ENCODE results near the gene OVOL2. TPM values are rescaled to one million over a fixed set of nuclear protein-coding genes. Genes with fewer than 3 reads are reported as not detected.
"Not testable (repeated sequence)": the region's sequence is repeated elsewhere in the genome, so short reads cannot be mapped to it uniquely, and the experiment has no call there.

OVOL2 gene
- total RNA-seq: not detected
- long read RNA-seq, partial matches to known transcripts: 0 of 1 reads
- long read RNA-seq, other reads (novel, unspliced or antisense): 1 of 1 reads

DNA sequence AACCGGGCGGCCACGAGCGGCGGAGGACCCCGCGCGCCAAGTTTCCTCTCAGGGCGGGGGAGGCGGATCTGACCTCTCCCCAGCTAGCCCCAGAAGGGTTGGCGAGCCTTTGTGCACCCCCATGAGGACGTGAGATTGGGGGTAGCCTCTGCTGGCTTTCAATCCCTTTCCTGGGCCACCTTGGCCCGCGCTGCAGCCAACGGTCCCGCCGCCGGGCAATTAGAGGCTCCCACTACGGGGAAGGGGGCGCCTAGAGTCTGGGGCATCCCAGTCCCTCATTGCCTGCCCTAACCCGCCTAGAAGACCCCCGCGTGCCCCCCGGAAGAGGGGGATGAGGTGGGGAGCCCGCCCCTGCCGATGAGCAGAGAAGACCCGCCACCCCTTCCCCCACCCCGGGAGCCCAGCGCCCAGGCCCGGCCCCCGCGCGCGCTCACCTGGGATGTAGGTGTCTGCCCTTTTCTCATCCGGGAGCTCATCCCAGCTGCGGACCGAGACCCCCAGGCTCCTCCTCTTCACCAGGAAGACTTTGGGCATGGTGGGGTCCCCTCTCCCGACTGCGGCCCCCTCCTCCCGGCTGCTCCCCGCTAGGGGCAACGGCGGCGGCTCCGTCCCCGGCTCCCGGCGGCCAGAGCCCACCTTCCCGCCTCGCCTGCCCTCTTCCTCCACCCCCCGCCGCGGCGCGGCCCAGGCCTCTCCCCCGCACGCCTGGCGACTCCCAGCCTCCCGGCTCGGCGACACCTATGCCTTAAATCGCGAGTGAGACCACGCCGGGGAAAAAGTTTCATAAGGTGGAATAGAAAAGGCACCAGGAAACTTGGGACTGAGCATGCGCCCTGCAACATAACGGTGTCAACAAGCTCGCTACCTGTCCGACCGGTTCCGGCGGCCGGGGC, at the start of gene OVOL2:
TSS of gene OVOL2 (minus strand) at position 816 of the 893 bp plus-strand sequence. CDS start at position 534, 282 bp downstream.
- intact Hi-C loops (cut with micrococcal nuclease): no loop called here
- ATAC-seq (no peak), DNase-seq (no peak)

DNA sequence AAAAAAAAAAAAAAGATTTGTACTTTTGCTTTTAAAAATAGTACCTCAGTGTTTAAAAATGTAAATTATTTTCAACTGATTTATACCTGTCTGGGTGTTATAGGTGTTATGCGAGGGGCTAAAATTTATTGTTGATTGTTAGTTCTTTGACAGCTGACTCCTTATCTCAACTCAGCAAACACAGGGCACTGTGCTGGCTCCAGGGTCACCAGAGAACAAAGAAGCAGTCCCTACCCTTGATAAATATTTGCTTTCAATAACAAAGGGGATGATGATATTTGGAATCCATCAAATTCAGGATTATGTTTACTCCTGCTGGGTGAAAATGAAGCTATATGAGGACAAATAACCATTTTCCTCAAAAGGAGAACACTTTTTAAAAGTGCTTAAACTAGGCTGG, 45.8 kb upstream of the OVOL2 start:
- intact Hi-C loops (cut with micrococcal nuclease): no loop called here
- ATAC-seq (no peak), DNase-seq (no peak)

DNA sequence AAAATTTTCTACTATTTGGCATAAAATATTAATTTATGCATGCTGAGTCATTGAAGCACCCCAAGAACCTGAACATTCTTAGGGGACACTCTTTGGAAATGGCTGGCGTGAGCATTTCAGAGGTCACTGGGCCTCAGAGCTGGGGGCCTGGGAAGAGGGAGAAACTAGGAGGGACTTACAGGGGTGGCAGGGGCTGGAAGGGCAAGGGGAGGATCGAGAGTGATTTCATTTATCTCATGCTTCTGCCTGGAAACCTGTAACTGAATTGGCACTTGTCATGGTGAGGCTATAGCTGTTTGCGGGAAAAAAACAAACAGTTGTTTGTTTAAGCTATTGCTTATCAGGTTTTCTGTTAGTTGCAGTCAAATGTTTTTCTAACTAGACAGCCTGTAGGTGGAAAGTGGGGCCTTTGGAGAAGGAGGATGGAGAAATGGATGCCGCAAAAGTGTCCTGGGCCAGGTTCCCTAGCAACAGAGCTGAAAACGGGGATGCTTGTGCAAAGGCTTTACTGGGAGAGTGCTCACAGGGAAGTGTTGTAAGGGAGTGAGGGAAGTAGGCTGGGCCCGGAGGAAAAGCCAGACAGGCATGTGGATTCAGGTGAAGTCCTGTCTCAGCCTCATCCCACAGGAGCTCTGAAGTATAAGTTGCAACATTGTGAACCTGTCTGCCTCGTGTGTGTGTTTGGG, 43.6 kb upstream of the OVOL2 start:
- ATAC-seq (no peak), DNase-seq (no peak)
- intact Hi-C loops (cut with micrococcal nuclease): no loop called here

DNA sequence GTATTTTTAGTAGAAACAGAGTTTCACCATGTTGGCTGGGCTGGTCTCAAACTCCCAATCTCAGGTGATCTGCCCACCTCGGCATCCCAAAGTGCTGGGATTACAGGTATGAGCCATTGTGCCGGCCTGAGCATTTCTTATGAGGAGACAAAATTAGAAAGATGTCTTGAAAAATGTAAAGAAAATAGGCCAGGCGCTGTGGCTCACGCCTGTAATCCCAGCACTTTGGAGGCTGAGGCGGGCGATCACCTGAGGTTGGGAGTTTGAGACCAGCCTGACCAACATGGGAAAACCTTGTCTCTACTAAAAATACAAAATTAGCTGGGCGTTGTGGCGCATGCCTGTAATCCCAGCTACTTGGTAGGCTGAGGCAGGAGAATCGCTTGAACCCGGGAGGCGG, 42.9 kb upstream of the OVOL2 start:
- DNase-seq; ATAC-seq; intact Hi-C loops (cut with micrococcal nuclease): not testable (repeated sequence)

DNA sequence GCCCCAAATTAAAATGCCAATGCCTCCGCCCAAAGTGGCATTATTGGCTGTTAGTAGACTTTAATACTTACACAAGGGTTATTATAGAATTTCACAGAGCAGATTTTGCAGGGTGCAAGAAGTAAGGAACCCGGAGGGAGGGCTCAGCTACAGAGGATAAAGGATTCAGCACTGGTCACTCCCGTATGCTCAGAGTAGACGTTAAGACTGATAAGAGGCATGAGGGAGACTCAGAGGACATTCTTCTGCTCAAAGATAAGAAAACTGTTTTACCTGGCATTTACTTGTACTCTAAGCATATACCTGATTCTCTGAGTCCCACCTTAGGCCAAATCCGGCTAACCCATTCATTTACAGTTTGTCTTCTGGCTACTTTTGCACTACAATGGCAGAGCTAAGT, 36.5 kb upstream of the OVOL2 start:
- intact Hi-C loops (cut with micrococcal nuclease): no loop called here
- ATAC-seq: no peak
- no peak for DNase-seq

DNA sequence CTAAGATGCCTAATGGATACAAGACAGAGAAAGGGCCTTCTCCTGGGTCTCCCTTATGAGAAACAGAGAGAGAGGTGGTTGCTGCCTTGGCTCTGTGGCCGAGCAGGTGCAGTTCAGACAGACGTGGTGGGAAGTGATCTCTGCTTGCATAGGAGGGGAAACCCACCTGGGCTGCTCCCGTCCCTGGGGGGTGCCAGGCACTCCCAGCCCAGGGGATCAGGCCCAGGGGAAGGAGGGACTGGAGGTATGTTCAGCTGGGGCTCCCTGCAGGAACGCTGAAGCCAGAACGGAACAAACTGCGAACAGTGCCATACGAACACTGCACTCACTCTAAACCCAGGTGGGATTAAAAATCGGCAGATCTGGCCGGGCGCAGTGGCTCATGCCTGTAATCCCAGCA, 35.7 kb upstream of the OVOL2 start:
- ATAC-seq (no peak), DNase-seq (no peak)
- intact Hi-C loops (cut with micrococcal nuclease): no loop called here

DNA sequence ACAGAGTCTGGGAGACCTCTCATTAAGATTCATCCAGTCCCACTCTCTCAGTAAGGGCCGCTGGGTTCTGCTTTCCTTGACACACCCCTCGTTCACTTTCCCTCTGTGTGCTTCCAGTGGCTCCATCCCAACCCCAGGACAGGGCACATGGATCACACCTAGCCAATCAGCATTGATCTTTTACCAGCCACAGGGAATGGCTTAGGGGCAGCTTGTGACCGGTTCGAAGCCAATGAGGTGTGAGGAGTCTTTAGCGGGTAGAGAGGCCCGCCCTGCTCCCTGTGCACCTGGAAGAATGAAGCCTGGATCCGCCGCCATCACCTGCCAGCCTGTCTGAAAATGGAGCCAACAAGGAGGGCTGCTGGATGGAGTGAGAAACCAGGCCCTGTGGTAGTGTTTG, 35.2 kb upstream of the OVOL2 start:
- no peak for DNase-seq
- ATAC-seq: no peak
- intact Hi-C loops (cut with micrococcal nuclease): no loop called here

DNA sequence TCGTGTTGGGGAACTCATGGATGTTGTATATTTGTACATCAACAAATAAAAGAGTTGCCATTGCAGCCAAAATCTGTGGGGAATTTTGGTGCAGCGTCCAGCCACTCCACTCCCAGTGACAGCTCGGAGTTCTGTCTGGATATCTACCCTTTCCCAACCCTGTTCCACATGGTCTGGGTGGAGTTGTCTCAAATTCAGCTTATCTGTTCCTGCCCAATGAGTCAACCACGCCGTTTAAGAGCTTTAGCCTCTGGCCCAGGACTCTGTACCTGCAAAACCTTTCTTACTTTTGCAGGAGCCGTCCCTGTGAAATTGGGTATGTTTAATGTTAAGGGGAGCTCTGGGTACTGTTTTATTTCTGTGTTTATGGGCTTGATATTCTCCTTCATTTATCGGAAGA, 33.9 kb upstream of the OVOL2 start:
- DNase-seq (no peak), ATAC-seq (no peak)
- intact Hi-C loops (cut with micrococcal nuclease): no loop called here

DNA sequence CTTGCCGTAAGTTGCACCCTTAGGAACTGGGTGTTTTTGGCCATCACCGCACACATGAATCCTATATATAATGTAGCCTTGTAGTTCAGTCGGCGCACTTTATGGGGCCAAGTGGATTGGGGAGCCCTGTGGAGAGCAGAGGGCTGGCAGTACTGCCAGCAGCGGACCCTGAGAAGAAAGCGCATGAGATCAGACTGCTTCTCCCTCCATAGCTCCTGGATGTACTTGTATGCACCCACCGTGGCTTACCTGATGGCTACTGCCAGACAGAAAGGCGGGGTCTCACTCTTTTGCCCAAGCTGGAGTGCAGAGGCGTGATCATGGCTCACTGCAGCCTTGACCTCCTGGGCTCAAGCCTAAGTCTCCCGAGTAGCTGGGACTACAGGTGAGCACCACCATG, 32.8 kb upstream of the OVOL2 start:
- intact Hi-C loops (cut with micrococcal nuclease): no loop called here
- ATAC-seq: no peak
- no peak for DNase-seq

DNA sequence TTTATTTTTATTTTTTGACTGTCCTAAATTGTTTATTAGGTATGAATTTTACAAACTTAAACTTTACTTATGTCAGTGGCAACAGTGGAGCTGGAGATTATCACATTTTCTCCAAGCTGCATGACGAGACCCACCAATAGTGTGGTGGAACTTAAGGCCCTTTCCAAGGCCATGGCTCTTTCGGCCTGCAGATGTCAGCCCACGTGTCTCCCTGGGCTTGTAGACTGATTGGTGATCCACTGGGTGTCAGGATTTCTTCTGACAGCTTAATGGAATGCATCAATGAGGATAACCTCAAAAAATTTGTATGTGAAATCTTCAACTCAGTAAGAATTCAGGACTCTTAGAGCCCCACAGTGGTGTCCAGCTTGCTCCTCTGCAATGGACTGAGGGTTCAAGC, 32.3 kb upstream of the OVOL2 start:
- intact Hi-C loops (cut with micrococcal nuclease): no loop called here
- ATAC-seq (no peak), DNase-seq (no peak)

DNA sequence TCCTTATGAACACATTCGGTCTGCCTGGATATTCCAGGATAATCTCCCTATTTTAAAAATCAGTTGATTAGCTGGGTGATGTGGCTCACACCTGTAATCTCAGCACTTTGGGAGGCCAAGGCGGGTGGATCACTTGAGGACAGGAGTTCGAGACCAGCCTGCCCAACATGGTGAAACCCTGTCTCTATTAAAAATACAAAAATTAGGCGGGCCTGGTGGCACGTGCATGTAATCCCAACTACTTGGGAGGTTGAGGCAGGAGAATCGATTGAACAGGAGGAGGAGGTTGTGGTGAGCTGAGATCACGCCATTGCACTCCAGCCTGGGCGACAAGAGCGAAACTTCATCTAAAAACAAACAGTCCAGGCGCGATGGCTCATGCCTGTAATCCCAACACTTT, 31.1 kb upstream of the OVOL2 start:
- intact Hi-C loops (cut with micrococcal nuclease); DNase-seq; ATAC-seq: not testable (repeated sequence)

DNA sequence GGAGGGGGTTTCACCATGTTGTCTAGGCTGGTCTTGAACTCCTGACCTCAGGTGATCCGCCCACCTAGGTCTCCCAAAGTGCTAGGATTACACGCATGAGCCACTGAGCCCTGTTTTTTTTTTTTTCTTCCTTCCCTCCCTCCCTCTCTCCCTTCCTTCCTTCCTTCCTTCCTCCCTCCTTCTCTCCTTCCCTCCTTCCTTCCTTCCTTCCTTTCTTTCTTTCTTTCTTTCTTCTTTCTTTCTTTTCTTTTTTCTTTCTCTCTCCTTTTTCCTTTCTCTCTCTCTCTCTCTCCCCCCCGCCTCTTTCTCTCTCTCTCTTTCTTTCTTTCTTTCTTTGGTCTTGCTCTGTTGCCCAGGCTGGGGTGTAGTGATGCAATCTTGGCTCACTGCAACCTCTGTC, 30.6 kb upstream of the OVOL2 start:
- intact Hi-C loops (cut with micrococcal nuclease); DNase-seq; ATAC-seq: not testable (repeated sequence)

DNA sequence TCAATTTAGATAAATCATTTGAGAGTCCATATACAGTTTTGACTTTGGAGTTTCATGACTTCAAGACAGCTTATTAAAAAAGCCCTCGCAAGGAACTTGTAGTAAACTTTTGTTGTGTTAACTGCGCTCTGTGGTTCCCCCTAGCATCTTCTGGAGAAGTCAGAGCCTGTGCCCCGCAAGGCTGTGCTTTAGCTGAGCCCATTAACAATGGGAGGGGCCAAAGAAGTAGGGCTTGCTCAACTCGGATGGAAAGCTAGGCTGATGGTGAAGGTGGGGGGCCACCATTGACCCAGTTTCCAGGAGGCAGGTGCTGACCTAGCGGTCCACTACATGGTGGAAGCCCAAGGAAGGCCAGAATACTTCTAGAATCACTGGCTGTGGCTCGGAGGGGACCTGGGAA, 29.3 kb upstream of the OVOL2 start:
- intact Hi-C loops (cut with micrococcal nuclease): no loop called here
- DNase-seq (no peak), ATAC-seq (no peak)

DNA sequence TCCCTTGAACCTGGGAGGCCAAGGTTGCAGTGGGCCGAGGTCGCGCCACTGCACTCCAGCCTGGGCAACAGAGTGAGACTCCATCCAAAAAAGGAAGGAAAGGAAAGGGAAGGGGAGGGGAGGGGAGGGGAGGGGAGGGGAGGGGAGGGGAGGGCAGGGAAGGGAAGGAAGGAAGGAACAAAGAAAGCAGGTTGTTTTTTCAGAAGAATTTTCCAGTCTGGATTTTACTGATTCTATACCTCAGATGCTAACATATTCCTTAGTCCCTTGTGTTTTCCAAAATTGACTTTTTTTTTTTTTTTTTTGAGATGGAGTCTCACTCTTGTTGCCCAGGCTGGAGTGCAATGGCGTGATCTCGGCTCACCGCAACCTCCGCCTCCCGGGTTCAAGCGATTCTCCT, 23.1 kb upstream of the OVOL2 start:
- DNase-seq; intact Hi-C loops (cut with micrococcal nuclease); ATAC-seq: not testable (repeated sequence)

DNA sequence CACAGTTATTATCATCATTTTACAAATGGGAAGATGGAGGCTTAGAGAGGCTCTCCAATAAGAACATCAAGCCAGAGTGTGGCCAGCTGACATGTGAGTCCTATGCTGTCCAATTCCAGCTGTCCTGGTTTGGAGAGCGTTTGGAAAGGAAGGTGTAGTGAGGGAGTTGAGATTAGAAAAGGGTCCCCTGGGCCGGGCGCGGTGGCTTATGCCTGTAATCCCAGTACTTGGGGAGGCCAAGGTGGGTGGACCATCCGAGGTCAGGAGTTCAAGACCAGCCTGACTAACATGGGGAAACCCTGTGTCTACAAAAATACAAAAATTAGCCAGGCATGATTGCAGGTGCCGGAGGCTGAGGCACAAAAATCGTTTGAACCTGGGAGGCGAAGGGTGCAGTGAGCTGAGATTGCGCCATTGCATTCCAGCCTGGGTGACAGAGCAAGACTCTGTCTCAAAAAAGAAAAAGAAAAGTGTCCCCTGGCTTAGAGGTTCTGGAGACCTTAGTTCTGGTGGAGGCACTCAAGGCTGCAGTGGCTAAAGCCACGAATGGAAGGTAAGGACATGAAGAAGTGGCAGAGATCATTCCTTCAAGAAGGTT, 22.1 kb upstream of the OVOL2 start:
- intact Hi-C loops (cut with micrococcal nuclease): no loop called here
- ATAC-seq (no peak), DNase-seq (no peak)

DNA sequence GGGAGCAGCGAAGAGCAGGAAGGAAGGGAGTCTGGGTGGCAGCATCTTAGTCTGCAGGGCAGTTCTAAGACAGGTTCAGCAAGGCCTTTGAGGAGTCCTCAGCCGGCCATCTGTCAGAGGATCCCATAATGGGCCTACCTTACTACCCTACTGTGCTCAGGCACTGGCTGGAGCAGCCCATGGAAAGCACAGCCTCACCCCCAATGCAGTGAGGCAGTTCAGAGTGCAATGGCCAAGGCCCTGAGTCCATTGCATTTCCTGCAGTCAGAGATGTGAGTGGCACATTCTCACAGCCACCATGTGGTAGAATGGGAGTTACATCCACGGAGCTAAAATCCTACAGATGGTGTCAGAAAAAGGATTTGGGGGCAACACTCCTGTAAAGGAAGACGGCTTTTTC, 19.4 kb upstream of the OVOL2 start:
- no peak for ATAC-seq
- intact Hi-C loops (cut with micrococcal nuclease): no loop called here
- DNase-seq: no peak

DNA sequence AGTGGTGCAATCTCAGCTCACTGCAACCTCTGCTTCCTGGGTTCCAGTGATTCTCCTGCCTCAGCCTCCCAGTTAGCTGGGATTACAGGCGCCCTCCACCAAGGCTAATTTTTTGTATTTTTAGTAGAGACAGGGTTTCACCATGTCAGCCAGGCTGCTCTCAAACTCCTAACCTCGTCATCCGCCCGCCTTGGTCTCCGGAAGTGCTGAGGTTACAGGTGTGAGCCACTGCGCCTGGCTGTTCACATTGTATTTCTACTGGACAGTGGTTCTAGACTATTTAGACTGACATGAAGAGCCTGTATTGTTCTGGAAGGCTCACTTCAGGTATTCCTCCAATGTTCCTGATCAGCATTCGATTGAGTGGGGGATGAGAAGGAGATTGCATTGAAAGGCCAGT, 14.8 kb upstream of the OVOL2 start:
- ATAC-seq: no peak
- no peak for DNase-seq
- intact Hi-C loops (cut with micrococcal nuclease): no loop called here

DNA sequence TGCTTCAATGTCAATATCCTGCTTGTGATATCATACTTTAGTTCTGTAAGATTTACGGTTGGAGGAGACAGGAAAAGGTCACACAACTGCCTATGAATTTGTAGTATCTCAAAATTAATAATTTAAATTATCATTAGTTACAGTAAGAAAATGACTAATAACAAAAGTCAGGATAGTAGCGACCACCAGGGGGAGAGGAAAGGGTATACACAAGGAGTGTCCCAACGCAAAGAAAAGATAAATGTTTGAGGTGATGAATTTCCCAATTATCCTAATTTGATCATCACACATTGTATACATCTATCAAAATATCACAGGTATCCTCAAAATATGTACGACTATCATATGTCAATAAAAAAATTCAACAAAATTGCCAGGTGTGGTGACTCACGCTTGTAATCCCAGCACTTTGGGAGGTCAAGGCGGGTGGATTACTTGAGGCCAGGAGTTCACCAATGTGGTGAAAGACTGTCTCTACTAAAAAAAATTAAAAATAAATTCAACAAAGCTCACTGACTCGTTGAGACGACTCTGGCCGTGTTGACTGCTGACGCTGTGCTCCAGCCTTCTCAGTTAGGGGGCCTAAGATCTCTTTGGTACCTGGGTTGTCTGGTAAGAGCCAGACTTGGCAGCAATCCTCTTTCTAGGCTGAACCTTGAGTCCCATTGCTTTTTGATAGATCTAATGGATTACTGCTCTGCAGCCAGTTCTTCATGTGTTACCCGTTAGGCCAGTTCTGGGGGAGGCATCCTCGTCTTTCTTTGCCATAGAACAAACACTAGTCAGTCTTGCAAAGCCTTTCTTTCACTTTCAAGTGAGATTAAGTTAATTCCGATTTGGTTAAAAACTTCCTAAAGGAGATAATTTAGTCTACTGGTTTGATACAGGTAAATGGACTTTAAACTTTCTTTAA, 9.0 kb upstream of the OVOL2 start:
- intact Hi-C loops (cut with micrococcal nuclease): no loop called here
- no peak for DNase-seq
- no peak for ATAC-seq

DNA sequence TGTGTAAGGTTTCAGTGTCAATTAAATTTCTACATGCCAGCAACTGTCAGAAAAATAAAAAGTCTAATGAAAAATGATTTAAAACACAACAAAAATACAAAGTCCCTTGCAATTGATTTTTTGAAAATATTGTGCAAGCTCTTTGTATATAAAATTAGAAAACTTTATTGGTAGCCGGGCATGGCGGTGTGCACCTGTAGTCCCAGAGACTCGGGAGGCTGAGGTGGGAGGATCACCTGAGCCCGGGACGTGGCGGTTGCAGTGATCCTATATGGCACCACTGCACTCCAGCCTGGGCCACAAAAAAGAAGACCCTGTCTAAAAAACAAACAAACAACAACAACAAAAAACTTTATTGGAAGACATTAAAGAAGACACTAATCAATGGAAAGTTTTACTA, 6.0 kb upstream of the OVOL2 start:
- ATAC-seq: no peak
- DNase-seq: no peak
- intact Hi-C loops (cut with micrococcal nuclease): no loop called here
